HG03342 (cell line): ENCODE results near the gene BCAS1.

ENCODE experiments used
- ATAC-seq: cut with Tn5 transposase; IDR thresholded peaks from one replicate; pipeline ENCODE4 v1.9.1; 2021; ENCODE audit warnings: mild to moderate bottlenecking, moderate library complexity; ENCODE audit not compliant: unreplicated experiment

The BCAS1 gene

DNA sequence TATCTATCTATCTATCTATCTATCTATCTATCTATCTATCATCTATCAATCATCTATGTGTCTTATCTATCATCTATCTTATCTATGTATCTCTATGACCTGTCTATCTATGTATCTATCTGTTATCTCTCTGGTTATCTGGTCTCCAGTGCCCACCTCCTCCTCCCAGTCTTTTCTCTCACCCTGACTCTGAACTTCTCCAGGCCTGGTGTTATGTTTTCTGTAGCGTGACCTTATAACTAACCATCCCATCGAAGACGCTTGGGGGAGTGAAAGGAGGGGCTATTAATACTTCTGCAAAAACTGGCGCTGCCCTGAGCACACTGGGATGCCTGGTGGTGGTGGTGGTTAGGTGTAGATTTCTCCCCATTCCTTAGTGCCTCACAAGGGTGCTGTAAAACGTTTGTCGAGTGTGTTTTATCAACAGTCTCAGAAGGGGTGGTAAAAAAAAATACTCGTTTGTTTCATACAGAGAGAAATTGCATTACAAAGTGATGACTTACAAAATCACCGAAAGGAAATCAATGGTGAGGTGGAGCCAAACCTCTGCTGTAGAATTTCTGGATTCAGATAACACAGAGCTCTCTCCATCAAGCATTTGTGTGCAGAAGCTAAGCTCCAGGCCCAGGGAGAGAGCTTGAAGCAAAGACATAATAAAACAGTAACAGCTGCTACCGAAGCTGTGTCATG lies 156.2 kb downstream of the BCAS1 start:
- ATAC-seq, result no peak

DNA sequence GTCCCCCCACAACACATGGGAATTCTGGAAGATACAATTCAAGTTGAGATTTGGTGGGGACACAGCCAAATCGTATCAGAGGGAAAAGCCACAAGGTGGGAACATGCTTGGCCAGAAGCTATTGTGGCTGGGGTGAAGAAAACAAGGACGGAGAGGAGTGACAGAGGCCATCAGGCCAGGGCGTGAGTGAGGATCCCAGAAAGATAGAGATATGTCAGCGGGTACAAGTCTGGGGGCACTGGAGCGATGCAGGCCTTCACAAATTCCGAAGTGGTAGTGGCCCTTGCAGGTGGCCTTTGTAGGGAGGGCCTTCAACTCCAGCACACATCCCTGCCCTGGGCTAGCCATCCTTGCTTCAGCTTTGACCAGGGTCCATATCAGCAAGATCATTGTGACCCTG lies 159.1 kb downstream of the BCAS1 start:
- ATAC-seq, result no peak

DNA sequence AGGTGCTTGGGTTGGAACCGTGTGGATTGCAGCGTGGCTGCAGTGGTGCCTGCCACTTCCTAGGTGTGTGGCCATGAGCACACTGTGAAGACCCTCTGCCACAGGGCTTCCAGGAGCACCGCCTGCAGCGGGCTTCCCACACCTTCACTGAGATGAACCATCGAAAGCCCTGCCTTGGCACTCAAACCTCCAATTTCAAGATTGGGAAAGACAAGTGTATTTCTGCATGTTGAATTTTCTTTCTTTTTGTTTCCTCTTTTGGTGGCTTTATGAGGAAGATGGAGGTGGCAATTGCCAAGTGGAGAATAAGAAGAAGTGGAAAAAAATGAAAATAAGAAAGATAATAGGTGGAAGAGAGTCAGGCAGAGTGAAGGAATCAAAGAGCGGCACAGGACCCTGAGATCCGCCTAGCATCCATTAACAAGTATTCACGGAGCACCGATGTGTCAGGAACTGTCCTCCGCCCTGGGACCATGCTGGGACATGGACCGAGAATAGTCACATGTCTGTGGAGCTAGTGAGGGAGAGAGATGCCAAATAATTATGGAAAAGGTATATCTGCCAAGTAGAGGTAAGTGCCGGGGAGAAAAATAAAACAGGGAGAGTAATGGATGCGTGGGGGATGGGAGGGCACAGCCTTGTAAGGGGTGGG lies 159.9 kb downstream of the BCAS1 start:
- no peak for ATAC-seq

- no peak for ATAC-seq
Measured at GRCh38 chr20:53907968-53908751, 162.2 kb downstream of the BCAS1 start.

DNA sequence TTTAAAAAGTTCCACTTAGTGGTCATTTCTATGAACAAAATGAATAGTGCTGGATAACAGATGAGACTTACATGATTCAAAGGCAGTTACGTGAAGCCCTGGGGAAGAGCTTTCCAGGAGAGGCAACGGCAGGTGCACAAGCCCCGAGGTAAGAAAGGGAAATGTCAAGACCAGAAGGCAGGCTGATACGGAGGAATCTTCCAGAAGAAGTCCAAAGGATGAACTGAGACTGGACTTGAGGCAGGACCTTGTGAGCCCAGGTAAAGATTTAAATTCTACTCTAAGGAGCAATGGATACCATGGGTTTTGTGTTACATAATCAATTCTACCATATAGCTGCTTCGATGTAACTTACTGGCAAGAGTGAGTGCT lies 164.6 kb downstream of the BCAS1 start:
- no peak for ATAC-seq

- ATAC-seq, result no peak
Measured at GRCh38 chr20:53905019-53905819, 165.2 kb downstream of the BCAS1 start.

GRCh38 chr20:53904261-53904660 lies 166.1 kb downstream of the BCAS1 start:
- no peak for ATAC-seq

DNA sequence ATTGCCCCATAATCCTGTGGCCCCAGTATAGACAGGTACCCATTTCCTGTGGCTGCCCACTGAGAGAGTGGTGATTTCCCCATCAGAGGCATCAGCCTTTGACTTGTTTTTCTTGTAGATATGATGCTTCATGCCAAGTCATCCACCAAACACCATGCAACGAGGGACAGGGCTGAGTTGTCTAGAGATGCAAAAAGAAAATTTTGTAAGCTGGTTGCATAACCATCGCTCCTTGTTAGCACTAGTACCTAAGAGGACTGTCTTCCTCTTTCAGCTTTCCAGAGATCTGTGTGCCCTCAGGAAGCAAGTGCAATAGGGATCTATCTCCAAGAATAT lies 166.8 kb downstream of the BCAS1 start:
- ATAC-seq, result no peak

DNA sequence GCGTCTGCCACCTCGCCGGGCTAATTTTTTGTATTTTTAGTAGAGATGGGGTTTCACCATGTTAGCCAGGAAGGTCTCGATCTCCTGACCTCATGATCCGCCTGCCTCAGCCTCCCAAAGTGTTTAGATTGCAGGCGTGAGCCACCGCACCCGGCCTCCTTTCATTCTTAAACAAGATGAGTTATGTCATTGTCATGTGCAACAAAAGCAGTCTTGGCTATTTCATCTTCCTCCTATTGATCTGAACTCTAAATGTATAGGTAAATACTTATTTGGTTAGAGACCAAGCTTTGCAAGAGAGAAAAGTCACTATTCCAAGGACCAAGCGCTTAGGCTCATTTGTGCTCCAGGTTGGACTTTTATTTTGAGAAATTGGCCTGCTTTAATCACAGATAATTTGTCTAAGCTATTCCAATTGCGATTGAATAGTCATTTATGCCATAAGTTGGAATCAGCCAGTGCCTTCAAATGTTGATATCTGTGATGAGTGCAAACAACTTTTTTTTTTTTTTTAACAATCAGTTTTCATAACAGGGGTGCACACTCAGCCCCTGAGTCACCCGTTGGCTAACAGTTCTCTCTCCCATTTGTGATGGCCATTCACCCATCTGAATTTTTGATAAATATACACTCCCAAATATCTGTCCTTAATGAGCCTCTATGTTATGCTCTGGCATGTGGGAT lies 167.3 kb downstream of the BCAS1 start:
- ATAC-seq, result no peak

DNA sequence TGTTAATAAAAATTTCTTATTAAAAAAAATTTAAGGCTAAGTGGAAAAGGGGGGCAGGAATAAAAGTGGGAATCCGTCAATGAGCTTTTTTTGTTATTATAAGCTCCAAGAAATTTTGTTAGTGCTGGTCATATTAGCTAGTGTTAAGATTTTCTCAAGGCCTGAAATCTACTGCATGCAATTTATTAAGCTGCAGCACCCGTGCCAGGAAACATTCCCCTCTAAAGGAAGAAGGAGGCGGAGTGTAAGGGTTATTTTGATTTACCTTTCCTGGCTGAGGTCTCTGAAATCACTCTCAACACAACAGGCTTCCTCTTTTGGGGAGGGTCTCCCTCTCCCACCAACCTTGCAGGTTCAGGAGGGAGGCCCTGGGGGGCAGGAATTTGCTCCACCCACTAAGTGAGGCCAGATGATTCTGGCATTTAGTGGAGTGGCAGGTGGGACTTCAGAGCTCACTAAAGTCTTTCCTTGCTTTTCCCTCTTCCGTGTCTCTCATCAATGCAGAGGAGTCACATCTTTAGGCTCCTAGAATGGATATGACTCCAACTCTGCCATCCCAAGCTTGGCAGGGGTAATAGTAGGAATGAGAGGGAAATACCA lies 168.8 kb downstream of the BCAS1 start:
- ATAC-seq, result no peak

DNA sequence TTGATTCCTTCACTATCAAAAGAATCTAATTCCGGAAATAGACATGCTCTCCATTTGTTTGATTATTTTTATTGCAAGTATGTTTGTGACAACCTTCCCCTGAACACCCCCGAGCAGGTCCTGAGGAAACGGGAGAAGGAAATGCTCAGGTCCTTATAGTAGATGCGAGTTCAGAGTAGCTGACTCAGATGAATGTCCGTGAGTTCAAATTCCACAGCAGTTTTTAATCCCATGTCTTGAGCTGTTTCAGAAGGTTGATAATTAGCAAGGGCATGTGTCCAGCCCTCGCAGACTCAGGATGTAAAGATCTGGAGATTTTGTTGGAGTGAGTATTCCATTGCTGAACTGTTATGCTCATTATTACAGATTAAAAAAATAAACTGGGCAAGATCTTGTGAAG lies 169.3 kb downstream of the BCAS1 start:
- ATAC-seq, result no peak

GRCh38 chr20:53900380-53900999 lies 169.9 kb downstream of the BCAS1 start:
- no peak for ATAC-seq

DNA sequence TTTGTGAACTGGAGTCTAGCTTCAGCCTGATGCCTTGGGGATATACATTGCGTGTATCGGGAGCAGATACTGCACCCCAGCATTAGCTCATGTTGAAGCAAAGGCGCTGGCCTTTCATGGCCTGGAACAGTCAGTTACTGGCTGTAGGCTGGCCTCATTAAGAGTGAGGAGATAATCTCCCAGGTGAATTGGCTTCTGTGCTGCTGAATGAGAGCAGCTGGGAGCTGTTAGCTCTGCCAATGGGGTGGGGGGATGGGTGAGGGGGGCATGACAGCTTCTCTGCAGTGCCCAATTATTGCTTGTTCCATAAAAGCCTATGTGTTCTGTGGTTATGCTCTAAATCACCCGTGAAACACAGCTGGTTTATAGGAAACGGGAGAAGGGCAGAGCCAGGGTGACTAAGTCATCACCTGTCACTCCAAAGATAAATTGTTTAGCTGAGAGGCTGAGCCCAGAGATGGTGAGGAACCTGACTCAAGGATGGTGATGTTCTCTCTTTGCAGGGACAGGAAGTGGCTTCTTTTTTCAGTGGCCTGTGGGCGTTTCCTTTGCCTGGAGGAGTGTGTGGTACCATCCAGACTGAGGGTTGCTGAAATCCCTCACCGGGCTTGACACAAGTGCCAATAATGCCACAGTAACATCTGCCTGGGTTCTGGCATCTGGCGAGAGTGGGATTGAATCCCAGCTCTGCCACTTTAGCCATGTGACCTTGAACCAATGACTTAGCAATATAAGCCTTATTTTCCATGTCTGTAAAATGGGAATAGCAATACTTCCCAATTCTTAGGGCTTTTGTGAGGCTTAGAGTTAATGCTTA lies 170.8 kb downstream of the BCAS1 start:
- peak; percentile 65 for ATAC-seq

DNA sequence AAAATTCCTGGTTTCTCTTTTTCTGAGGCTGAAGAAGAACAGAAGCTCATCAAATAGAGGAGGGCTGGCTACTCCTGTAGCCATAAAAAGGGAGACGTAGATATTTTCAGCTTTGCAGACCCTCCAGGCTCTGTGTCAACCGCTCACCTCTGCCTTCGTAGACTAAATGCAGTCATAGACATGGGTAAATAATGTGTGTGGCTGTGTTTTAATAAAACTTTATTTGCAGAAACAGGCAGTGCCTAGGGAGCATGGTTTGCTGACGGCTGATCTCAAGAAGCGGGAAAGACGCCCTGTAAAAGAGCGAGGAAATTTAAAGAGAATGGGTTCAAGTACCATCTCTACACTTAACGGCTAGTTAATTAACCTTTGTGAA lies 171.8 kb downstream of the BCAS1 start:
- no peak for ATAC-seq

DNA sequence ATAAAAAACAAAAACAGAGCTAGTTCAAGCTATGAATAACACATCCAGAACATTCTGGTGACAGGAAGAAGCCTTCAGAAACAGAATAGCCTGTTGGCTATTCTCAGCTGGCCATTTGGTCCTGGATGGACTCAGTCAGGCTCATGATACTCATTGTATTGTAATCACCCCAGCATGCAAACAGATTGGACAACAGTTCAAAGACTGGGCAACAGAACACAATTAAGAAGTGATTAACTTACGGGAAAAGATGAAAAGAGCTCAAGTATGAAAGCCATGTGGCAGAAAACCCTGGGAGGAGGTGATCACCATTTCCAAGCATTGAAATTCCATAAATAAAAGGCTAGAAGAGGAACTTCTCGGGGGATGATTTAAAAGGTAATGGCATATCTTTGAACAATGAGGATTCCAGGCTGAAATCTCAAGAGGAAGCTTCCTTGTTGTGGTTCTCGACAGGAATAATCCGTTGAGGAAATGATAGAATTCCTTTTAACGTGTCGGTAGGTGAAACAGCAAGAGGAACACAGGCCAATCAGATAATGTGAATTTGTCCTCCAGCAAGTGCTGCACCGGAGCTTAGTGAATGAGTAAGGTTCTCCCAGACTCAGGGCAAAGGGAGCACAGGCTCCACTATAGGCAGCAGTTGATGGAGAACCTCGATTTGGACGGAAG lies 172.4 kb downstream of the BCAS1 start:
- ATAC-seq, result no peak

- ATAC-seq, result no peak
Measured at GRCh38 chr20:53896647-53897046, 173.7 kb downstream of the BCAS1 start.

GRCh38 chr20:53896041-53896440 lies 174.4 kb downstream of the BCAS1 start:
- no peak for ATAC-seq

GRCh38 chr20:53895385-53895755 lies 175.0 kb downstream of the BCAS1 start:
- no peak for ATAC-seq
